NCI-H128 (cell line): Measurements from ENCODE around the gene GPR176.
"Not testable (repeated sequence)": the region's sequence is repeated elsewhere in the genome, so short reads cannot be mapped to it uniquely, and the experiment has no call there.

Experiments used
- DNase-seq: peaks from one replicate; lab custom pipeline; 2025; ENCODE audit not compliant: unreplicated experiment; lab: John Stamatoyannopoulos, UW

Gene GPR176

DNA sequence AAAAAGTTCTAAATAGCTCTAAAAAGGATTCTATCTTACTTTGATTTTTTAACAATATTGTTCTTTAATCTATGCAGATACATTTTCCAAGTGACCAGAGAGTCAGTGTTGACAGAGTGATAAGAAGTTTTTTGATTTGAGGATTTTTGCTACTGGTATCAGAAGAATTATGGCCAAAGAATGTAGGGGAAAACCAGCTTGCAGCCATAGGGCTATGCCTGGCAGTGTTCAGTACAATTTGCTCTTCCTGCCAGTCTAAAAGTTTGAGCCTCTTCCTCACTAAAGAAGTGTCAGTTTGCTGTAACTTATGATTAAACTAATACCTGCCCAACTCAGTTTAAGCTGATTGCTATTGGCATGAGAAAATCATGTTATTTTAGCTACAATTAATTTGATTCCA is 102.2 kb downstream of the GPR176 start:
- no peak for DNase-seq

DNA sequence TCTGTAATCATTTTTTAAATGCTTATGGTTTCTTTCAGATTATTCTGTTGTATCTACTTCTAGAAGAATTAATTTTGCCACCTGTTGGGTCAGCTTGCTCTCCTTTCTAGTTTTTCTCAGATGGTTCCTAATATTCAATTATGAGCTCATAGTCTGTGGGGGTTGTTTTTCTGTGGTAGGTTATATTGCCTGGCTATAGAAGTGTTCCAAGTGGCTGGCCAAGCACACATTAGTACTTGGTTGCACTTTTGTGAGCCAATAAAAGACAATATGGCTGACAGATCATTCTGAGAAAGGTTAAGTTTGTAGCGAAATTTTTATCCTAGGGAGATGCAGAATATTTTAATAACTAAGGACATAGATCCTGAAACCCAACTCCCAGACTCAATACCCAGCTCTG is 105.6 kb downstream of the GPR176 start:
- no peak for DNase-seq

DNA sequence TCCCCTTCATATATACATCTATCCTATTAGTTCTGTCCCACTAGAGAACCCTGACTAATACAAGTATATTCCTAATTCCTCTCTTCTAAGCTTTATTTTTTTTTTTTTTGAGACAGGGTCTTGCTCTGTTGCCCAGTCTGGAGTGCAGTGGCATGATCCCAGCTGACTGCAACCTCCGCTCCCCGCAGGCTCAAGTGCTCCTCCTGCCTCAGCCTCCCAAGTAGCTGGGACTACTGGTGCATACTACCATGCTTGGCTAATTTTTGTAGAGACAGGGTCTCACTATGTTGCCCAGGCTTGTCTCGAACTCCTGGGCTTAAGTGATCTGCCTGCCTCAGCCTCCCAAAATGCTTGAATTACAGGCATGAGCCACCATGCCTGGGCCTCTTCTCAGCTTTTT is 107.4 kb downstream of the GPR176 start:
- not testable (repeated sequence) for DNase-seq

DNA sequence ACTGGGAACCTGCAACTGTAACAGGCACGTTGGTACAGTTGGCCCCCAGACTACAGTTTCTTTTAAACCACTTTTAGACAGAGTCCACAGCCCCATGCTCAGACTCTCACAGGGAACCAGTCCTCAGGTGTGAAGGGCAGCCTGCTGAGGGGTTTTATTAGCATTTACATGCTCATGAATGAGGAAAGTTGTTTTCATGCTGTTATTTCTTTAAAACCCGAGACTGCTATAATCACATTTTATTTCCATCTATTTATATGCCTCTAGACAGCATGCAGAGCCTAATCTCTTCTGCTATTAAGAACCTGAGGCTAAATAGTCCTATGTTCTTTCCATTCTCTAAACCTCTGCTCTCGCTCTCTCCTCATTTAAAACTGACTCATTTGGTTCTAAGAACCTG is 111.2 kb downstream of the GPR176 start:
- no peak for DNase-seq

DNA sequence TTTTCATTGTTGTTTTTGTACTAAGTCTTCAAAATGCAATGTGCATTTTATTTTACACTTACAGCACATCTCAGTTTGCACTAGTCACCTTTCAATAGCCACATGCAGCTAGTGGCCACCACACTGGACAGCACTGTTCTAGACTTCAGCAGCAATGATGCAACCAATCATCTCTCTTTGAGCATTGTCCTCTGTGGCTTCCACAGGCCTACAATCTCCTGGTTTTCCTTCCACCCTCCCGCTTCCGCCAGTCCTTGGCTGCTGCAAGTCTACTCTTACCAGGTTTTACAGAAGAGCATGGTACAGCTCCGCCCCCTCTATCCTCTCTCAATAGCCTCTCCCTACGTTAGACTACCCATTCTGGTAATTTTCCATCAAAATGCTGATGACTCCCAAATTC is 112.3 kb downstream of the GPR176 start:
- no peak for DNase-seq

DNA sequence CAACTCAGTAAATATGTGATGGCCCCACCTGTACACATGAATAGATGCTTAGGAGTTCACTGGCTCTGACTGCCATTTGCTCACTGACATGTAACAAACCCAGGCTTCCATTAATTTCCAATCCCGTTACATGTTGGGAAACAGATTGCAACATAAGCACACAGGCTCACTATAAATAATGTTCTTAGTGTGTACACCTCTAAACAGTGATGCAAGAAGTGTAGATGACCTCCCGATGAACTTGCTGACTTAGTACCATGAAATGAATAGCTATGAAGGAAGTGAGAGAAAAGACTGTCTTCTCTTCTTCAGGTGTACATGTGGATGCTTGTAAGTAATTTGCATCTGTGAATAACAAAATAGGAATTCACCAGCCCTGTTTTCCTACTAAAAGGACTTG is 116.0 kb downstream of the GPR176 start:
- DNase-seq: no peak

DNA sequence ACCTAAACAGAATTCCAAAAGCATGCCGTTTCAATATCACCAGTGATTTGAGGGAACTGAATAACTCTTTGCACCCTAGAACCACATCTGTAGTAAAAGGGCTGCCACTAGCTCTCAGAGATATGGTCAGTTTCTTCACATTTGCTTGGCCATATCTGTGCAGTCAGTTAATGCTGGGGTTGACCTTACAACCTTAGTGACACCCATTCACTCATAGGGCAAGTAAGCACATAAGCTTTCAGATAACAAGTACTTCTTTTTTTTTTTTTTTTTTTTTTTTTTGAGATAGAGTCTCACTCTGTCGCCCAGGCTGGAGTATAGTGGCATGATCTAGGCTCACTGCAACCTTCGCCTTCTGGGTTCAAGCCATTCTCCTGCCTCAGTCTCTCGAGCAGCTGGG is 117.0 kb downstream of the GPR176 start:
- DNase-seq: no peak

DNA sequence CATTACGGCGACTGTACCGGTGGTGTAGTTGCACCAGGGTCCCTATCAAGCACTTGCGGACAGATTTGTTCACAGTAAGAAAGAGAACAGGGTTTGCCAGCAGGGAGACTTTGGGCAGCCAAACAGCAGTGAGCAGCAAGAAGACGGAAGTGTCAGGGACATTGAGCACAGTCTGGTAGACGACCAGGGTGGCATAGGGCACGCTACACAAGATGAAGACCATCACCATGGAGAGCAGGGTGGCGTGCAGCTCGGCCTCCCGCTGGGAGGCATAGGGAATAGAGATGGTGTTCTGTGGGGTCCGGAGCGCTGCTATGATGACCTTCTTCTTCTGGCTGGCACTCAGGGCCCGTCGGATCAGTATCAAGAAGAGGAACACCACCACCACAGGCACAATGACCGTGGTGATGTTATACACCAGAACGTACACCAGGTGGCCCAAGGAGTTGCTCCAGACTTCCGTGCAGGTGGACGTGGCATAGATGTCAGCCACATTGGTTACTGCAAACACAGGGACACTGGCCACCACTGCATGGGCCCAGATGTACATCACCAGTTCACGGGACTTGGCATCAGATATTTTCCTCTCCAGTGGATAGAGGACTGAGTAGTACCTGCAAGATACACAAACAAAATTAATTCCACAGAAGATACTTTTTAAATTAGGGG is 118.3 kb downstream of the GPR176 start:
- DNase-seq: no peak

DNA sequence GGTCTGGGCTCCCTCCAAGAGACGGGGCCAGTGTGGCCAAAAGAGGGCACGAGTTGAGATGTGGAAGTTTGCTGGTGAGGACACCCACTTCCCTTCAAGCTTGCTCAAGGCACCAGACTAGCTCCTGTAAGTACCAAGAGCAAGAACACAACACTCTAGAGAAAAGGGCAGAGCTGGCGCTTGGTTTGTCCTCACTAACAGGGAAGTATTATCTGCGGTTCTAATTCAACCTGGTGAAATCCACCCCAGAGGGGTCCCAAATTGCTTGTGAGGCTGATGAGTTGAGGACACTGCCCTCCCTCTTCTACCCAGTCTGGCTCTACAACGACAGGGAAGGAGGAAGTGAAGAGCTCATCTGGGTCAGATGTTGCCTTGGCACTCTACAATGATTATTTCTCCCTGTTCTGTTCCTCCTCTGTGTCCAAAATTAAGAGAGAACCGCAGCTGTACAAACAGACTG is 120.5 kb downstream of the GPR176 start:
- DNase-seq: no peak

DNA sequence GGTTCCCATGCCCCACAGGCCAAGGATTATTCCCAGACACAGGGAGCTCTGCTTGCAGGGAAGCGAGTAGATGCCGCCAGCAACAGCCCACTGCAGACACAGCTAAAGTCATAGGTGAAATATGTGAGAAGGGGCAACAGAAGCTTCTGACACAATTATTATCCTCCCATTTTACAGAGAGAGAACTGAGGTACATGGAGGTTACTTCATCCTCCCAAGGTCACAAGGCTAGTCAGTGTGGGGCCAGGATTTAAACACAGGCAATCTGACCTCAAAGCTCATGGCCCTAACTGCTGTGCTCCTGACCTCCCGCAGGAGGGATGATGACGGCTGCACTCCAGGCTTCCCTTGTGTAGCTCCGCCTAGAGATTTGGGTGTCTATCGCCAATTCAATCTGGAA is 121.7 kb downstream of the GPR176 start:
- no peak for DNase-seq

DNA sequence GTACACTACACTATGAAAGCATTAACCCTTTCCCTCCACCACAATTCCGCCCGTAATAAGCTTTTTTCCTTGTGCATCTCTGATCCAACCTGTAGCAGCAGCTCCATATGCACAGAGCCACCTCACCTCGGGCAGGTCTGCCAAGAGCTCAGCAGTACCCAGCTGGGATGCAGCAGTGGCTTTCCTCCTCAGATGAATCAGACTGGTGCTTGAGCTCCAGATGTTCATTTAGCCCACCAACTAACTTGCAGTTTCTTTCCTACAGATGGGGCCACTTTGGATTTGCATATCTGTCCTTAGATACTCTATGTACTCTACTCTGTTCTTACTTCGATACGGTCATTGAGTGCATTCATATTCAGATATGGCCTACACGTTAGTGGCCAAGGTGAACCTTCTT is 122.7 kb downstream of the GPR176 start:
- no peak for DNase-seq

DNA sequence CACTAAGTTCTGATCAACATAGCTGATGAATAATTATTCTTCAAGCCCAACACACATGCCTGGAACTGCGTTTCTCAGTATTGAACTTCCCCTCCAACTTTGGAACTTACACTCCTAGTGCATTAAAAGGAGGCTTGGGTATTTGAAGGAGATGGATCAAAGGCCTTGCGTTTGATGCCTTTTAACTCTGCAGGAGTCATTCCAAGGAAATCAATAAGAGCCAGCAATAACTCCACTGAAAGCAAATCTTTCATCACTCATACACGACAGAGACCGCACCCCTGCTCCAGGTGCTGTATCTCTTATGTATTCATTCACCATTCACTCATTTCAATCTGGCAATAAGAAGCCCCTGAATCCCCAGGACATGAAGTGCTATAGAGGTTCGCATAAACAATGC is 123.5 kb downstream of the GPR176 start:
- peak; percentile 1 for DNase-seq

DNA sequence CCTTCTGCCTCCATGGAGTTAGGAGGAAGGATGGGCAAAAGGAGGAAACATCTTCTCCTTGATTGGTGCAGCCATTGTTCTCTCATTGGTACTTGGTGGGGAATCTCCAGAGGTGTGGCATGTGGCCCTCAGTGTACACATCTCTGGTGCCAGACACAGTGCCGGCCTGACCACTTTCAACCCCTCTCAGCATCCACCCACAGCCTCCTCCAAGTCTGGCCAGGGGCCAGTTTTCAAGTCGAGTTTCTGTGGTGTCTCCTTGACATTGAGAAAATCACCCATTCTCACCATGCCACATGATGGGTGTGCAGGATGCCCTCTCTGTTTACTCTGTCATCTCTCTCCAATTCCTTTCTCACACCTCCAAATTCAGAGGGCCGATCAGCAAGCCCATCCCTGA is 124.6 kb downstream of the GPR176 start:
- no peak for DNase-seq

DNA sequence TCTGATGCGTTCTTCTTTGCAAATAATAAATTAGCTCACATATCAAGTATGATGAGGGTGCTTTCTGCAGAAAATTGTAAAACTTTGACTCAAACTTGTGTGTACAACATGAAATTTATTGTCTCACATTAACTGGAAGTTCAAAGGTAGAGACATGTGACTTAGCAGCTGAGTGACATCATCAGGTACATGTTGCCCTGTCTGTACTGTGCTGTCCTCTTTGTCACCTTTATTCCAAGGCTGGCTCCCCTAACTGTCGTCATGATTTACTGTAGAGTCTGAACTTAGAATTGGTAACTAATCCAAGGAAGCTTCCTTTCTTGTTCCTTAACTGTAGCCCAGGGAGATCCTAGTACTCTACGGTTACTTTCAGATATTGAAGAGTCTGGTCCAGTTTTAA is 125.1 kb downstream of the GPR176 start:
- DNase-seq: no peak

DNA sequence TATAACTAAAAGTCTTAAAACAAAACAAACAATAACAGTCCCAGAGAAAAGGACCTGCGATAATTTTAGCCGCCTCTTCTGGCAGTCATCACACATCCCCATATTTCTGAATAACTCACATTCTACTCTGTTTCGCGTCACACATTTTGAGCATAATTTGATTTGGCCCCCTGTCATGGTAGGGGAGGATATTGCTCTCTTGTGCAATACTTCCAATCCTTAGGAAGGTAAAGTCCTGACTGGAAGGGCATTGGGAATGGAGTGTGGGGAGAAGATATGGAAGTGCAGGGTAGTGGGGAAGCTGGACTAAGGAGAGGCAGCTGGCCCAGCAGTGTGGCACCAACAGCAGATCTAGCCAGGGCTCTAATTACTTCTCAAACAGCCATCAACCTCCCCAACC is 126.1 kb downstream of the GPR176 start:
- DNase-seq: no peak

DNA sequence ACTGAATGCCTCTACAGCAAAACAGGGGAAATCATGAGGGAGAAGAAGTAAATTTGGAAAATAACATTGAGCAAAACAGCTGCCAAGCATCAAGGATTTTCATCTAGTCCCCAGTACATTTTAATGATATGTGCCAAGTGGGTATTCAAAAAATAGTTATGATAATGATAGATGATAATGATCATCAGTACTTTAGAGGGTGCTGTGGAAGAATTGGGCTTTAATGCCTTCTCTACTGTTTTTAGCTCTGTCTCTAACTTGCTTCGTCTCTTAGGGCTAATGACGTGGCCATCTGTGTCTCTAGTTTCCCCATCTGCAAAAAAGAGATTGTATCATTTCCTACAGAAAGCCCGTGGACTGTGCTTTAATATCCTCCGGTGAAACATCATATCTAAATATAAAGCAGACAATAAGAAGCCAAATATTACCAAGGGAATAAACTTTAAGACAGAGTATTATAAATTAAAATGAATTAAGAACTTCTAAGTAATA is 127.2 kb downstream of the GPR176 start:
- no peak for DNase-seq

DNA sequence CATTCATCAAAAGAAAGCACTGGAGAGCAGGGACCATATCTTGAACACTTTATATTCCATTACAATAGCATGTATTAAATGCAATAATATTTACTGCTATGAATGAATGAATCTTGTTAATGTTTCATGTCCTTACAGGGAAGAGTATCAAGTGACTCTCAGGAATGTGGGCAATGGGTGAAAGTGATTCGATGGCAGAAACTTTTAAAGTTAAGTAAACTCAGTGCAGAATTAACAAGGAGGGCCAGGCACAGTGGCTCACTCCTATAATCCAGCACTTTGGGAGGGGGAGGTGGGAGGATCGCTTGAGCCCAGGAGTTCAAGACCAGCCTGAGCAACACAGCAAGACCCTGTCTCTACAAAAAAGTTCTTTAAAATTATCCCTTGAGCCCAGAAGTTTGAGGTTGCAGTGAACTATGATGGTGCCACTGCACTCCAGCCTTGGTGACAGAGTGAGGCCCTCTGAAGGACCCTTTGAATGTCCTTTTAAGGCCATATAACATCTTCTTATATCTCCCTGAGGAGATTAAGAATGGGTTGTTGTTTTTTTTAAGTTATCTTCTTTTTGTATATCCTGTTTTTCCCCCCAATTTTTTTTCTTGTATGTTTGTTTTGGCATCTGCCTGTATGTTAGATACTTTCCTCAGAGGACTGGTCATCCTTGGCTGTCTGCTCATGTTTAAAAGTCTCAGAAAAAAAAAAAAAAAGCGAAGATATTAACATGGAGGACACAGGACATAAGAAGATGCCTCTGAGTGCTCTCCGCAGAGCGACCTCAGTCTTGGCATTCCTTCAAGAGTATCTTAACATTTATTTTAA is 127.8 kb downstream of the GPR176 start:
- DNase-seq: no peak

DNA sequence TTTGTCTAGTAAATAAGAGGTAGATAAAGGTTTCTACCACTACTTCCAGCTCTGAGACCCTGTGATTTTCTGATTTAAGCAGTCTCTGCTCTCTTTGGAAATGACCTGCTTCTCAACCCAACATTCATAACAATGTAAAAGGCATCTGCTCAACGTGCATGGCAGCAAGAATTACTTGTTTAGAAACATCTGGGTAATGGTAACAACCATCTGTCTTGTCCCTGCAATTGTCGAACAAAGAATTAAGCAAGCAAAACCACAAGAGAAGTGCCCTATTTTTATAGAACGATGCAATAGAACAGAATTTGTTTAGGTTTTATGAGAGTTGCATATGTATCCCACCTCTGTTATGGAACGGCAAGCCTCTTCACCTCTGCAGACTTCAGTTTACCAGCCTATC is 130.3 kb downstream of the GPR176 start:
- no peak for DNase-seq

DNA sequence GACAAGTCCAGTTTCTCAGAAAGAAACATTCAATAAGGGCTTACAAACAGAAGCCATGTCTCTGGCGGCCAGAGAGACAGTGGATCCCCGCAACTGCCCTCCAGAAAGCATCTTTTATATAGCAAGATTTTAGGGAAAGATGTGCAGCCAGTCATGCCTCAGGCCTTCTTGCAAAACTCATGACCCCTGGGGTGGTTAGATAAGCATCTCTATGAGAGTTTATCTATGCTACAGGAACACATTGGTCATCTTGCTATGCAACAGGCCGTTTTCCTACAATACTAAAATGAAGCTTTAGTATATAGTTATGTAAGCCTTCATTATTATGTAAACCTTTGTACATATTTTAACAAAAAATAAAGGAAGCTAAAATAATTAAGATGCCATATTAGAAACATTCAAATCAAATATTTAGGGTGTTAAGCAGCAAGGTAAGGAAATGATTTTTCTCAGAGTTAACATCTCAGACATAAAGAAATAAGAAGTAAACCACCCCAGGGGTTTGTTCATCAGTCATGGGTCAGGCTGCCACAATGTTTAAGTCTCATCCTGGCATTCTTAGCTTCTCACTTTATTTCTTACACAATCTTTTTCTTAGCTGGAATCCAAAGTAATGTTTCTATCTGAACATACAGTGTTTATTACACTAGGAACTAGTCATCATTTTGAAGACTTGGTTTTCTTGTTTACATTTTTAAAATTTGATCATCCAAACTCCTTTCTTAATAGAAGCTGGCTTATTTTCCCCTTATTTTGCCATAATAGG is 131.1 kb downstream of the GPR176 start:
- DNase-seq: no peak

DNA sequence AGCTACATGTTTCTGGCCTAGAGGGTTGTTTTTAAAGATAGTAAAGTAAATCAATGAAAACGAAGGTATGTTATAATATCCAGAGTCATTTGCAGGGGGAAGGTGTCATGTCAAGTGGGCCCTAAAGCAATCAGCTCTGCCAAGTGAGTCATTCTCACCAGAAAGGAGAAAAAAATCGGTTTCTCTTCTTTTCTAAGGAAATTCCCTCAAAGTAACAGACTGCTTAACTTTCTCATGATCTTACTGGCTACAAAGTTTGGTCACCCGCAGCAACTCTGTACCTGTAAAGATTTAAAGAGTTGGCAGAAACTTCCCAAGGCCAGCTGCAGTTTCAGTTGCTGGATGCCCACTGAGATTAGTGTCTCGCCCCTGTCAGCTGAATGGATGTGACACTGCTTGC is 132.0 kb downstream of the GPR176 start:
- DNase-seq: no peak

DNA sequence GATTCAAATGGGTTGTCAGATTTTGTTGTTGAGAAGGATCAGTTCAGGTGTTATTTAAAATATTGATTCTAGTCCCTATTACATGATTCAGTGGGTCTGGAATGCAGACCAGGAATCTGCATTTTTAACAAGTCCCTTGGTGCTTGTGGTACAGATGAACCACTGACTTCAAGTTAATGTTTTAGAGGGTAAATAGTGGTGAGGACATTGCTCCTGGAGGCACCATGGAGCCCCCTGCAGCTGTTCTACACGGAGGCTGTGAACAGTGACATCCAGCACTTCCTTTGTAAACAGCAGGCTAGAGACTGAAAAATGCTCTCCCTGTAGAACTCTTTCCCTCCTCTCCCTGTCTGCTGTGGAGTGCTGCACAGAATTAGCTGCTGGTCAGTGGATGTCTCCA is 132.6 kb downstream of the GPR176 start:
- DNase-seq: no peak
